GF-D8 (cell line): ENCODE results near the gene PNPLA7.
"Not testable (repeated sequence)": the region's sequence is repeated elsewhere in the genome, so short reads cannot be mapped to it uniquely, and the experiment has no call there.

Source experiments
- DNase-seq: peaks from one replicate; lab custom pipeline; 2025; lab: John Stamatoyannopoulos, UW

Gene PNPLA7

GRCh38 chr9:137540536-137540935, 9.7 kb downstream of the PNPLA7 start:
- DNase-seq: no peak

- DNase-seq: no peak
Measured at GRCh38 chr9:137538058-137538457, 12.1 kb downstream of the PNPLA7 start.

- DNase-seq: peak; percentile 88
Measured at GRCh38 chr9:137536594-137537131, 13.5 kb downstream of the PNPLA7 start.

- DNase-seq: no peak
Measured at GRCh38 chr9:137535120-137535428, 15.1 kb downstream of the PNPLA7 start.

GRCh38 chr9:137534256-137535119, 15.7 kb downstream of the PNPLA7 start:
- DNase-seq: peak; percentile 70

- not testable (repeated sequence) for DNase-seq
Measured at GRCh38 chr9:137532891-137533468, 17.2 kb downstream of the PNPLA7 start.

- no peak for DNase-seq
Measured at GRCh38 chr9:137531099-137531765, 19.0 kb downstream of the PNPLA7 start.

- DNase-seq: no peak
Measured at GRCh38 chr9:137530331-137530730, 19.9 kb downstream of the PNPLA7 start.

GRCh38 chr9:137524981-137525317, 25.3 kb downstream of the PNPLA7 start:
- no peak for DNase-seq

- no peak for DNase-seq
Measured at GRCh38 chr9:137524161-137524980, 25.8 kb downstream of the PNPLA7 start.

GRCh38 chr9:137522746-137523455, 27.3 kb downstream of the PNPLA7 start:
- DNase-seq: no peak

GRCh38 chr9:137521405-137521985, 28.7 kb downstream of the PNPLA7 start:
- DNase-seq: no peak

- DNase-seq: no peak
Measured at GRCh38 chr9:137520614-137521404, 29.4 kb downstream of the PNPLA7 start.

GRCh38 chr9:137519553-137519952, 30.6 kb downstream of the PNPLA7 start:
- no peak for DNase-seq

GRCh38 chr9:137518661-137519459, 31.3 kb downstream of the PNPLA7 start:
- DNase-seq: not testable (repeated sequence)

- no peak for DNase-seq
Measured at GRCh38 chr9:137516144-137516917, 33.9 kb downstream of the PNPLA7 start.

- DNase-seq: no peak
Measured at GRCh38 chr9:137515338-137515724, 34.9 kb downstream of the PNPLA7 start.

- no peak for DNase-seq
Measured at GRCh38 chr9:137514691-137515337, 35.4 kb downstream of the PNPLA7 start.
